Neural crest cell (in vitro differentiated cells): ENCODE measurements around the gene GRIK3. TPM values are rescaled to one million over a fixed set of nuclear protein-coding genes. Genes with fewer than 3 reads are reported as not detected.

ENCODE experiments used
- DNase-seq: peaks from one replicate; pipeline ENCODE4 v3.0.0; 2021; ENCODE audit warnings: low read depth, mixed read lengths, low spot score
- H3K27ac Mint-ChIP-seq: one replicate; pipeline ENCODE4 v1.8.0; 2021; ENCODE audit warnings: mild to moderate bottlenecking, mixed read lengths; ENCODE audit not compliant: unreplicated experiment
- H3K27me3 Mint-ChIP-seq: 2 replicates; pipeline ENCODE4 v1.8.0; 2021; ENCODE audit warnings: low read depth, mild to moderate bottlenecking, mixed read lengths
- H3K36me3 Mint-ChIP-seq: 2 replicates; pipeline ENCODE4 v1.8.0; 2021; ENCODE audit warnings: low read depth, mild to moderate bottlenecking, mixed read lengths
- H3K4me1 Mint-ChIP-seq: 2 replicates; pipeline ENCODE4 v1.8.0; 2021; ENCODE audit warnings: mixed read lengths
- H3K4me3 Mint-ChIP-seq: one replicate; pipeline ENCODE4 v1.8.0; 2021; ENCODE audit warnings: mild to moderate bottlenecking, mixed read lengths
- H3K9me3 Mint-ChIP-seq: 2 replicates; pipeline ENCODE4 v1.8.0; 2021; ENCODE audit warnings: mixed read lengths
- total RNA-seq: library from RNA; stranded (reverse); gene quantifications from 2 replicates; pipeline ENCODE4 v1.2.1, GENCODE V29; 2021
- TF ChIP-seq, protein P1 (sequence below): fragments of 200-600 bp; sonication (generic); conservative IDR thresholded peaks from 2 replicates; pipeline ENCODE4 v1.5.0; 2021; ENCODE audit warnings: antibody characterized with exemption, mild to moderate bottlenecking

GRIK3 gene
- total RNA-seq, 1 donor from 2014 or later = 2.4 TPM

GRCh38 chr1:36783475-36783874 is 250.8 kb downstream of the GRIK3 start:
- Mint-ChIP-seq H3K27me3 (no peaks in the 10 kb centered on the region), H3K27ac (no peak overlapping the region), H3K4me3 (no peak overlapping the region), H3K36me3 (no peaks in the 10 kb centered on the region), H3K4me1 (no peaks in the 10 kb centered on the region), H3K9me3 (no peaks in the 10 kb centered on the region)
- TF ChIP-seq, protein P1, sequence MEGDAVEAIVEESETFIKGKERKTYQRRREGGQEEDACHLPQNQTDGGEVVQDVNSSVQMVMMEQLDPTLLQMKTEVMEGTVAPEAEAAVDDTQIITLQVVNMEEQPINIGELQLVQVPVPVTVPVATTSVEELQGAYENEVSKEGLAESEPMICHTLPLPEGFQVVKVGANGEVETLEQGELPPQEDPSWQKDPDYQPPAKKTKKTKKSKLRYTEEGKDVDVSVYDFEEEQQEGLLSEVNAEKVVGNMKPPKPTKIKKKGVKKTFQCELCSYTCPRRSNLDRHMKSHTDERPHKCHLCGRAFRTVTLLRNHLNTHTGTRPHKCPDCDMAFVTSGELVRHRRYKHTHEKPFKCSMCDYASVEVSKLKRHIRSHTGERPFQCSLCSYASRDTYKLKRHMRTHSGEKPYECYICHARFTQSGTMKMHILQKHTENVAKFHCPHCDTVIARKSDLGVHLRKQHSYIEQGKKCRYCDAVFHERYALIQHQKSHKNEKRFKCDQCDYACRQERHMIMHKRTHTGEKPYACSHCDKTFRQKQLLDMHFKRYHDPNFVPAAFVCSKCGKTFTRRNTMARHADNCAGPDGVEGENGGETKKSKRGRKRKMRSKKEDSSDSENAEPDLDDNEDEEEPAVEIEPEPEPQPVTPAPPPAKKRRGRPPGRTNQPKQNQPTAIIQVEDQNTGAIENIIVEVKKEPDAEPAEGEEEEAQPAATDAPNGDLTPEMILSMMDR = no peak
- DNase-seq = no peak

DNA sequence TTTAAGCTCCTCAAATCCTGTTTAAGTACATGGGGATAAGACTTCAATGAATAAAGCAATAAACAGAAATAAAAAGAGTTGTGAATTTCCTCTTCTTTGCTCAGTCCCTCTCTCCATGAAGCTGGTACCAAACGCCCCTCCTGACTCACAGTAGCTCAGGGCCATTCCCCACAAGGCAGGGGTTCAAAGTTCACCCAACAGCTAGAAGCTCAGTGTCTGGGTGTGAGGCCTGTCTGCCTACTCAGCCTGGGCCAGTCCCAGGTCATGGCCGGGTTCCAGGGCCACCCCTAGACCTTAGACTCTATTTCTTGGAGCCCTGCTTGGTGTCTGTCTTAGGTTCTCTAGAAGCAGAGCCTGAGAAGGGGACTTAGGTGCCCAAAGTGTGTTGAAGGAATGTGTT is 251.5 kb downstream of the GRIK3 start:
- H3K9me3 Mint-ChIP-seq = no peaks in the 10 kb centered on the region
- H3K27ac Mint-ChIP-seq = peak overlapping the region; percentile 13
- no peak for DNase-seq

DNA sequence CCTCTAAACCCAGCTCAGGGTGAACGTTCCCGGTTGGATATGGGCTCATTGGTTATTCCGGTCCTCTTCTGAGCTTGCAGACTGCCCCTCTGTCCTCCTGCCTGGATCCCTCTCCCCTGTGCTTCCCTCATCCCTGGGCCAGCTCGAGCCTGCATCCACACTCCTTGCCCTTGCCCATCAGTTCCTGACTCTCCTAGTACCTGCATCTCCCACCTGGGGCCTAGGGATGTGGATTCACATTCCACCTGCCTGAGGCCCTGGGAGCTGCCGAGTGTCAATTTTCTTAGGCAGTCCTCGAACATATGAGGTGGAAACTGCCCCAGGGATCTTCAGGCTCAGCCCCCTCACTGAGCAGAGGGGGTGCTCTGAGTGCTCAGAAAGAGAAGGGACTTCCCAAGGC is 252.2 kb downstream of the GRIK3 start:
- Mint-ChIP-seq H3K27me3 (no peaks in the 10 kb centered on the region), H3K36me3 (no peaks in the 10 kb centered on the region), H3K4me3 (no peak overlapping the region), H3K27ac (no peak overlapping the region), H3K9me3 (no peaks in the 10 kb centered on the region), H3K4me1 (no peaks in the 10 kb centered on the region)
- no peak for DNase-seq
- TF ChIP-seq, protein P1 = no peak

More for the DNA sequence above, 251.5 kb downstream of the GRIK3 start:
- Mint-ChIP-seq H3K36me3 (no peaks in the 10 kb centered on the region), H3K27me3 (no peaks in the 10 kb centered on the region), H3K4me1 (no peaks in the 10 kb centered on the region), H3K4me3 (no peak overlapping the region)
- TF ChIP-seq, protein P1 = no peak

DNA sequence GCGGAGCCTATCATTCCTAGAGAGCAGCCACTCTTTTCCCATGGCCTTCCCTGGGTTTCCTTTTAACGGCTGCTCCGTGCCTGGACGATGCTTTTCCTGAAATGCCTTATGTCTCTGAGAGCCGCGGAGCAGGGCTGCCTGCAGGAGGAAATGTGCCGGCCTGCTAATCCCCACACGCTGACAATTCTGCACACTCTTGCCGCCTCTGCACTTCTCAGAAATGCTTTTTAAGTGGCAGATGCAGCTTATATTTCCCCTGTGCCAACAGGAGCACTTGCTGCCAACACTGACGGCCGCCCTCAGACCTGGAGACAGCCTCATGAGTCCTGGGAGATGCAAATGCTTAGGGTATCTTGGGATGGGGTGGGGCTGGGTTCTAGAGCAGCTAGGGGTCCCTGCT is 253.2 kb downstream of the GRIK3 start:
- H3K9me3 Mint-ChIP-seq = no peaks in the 10 kb centered on the region
- no peak overlapping the region for H3K4me3 Mint-ChIP-seq
- peaks cover 5% of the 10 kb centered on the region for H3K27me3 Mint-ChIP-seq
- H3K4me1 Mint-ChIP-seq = no peaks in the 10 kb centered on the region
- H3K36me3 Mint-ChIP-seq = no peaks in the 10 kb centered on the region
- TF ChIP-seq, protein P1 = no peak
- H3K27ac Mint-ChIP-seq = no peak overlapping the region
- no peak for DNase-seq

- no peak overlapping the region for H3K4me3 Mint-ChIP-seq
- H3K27me3 Mint-ChIP-seq = peaks cover 16% of the 10 kb centered on the region
- DNase-seq = no peak
These were observed 255.6 kb downstream of the GRIK3 start for GRCh38 chr1:36778740-36779139.

More at GRCh38 chr1:36778740-36779139, 255.6 kb downstream of the GRIK3 start:
- Mint-ChIP-seq H3K36me3 (no peaks in the 10 kb centered on the region), H3K4me1 (peaks cover 10% of the 10 kb centered on the region), H3K27ac (no peak overlapping the region), H3K9me3 (no peaks in the 10 kb centered on the region)
- TF ChIP-seq, protein P1 = no peak
